ENCODE data around the gene AKAP1. TPM values are rescaled to one million over a fixed set of nuclear protein-coding genes. Genes with fewer than 3 reads are reported as not detected.

AKAP1 gene
- total RNA-seq, 2 experiments from 2014 or later, result 45.9 to 50.7 TPM

DNA sequence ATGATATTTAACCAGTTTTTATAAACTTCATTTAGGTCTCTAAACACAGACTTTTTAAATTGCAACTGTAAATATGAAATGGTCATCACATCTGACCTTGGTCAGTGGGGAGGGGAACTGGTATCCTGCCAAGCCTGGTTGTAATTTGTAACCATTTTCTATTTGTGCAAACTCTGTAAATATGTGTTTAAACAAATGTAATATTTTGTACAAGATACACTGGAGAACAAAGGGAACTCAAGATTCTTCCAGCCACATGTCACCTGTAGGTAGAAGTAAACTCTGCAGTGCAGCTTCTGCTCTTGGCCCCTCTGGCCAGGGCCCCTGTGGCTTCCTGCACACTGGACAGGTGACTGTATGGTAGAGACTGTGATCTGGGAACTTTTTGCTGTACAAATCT lies 35.8 kb downstream of the AKAP1 start:
- CTCF ChIA-PET, result interaction anchor here (1.5 kb wide), 1 partner anchor 122 kb away, joined by 3 read pairs; no protein-coding TSS in a partner anchor
- POLR2A ChIA-PET, result no interaction called here

DNA sequence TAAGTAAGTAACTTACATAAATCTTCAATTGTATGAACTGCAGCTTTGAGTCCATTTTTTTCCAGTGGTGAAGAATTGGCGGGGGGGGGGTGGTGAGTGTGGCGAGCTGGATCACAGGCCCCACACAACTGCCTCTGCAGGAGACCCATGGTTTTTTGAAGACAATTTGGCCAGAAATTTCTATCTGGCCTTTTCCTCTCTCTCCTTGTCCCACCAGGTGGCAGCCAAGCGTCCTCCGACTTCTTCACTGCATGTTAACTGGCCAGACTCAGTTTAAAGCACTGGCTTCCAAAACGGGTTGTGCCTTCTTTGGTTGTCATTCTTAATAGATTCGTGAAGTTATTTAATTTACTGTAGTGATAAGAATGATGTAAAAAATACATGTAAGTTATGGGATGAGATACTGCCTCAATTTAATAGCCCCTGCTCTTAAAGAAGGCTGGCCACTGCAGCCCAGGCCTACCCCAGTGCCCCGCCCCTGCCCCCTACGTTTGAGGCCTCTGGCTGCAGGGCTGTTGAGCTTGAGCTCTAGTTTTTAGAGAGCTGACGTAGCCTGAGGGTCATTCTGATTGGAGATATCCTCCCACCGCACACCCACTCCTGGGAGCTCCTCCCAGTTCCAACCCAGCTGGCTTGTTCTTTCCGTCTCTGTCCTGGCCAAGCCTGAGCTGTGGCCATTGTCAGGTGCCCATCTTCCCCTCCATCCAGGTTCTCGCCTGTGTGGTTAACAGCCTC lies 36.4 kb downstream of the AKAP1 start:
- POLR2A ChIA-PET, result no interaction called here
- CTCF ChIA-PET, result no interaction called here

DNA sequence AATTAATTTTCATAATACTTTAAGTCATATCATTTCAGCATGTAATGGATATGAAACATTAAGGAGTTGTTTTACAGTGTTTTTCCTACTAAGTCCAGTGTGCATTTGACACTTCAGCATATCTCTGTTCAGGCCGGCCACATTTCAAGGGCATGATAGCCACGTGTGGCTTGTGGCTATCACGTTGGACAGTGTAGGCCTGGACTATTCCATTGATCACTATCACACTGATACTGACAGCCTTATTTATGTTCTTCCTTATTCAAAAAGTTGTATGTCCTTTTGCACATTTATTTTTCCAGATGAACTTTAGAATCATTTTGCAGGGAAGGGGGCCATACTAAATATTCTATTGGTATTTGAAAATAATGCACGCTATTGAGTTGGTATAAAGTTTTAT lies 39.0 kb downstream of the AKAP1 start:
- CTCF ChIA-PET, result no interaction called here
- POLR2A ChIA-PET, result no interaction called here

DNA sequence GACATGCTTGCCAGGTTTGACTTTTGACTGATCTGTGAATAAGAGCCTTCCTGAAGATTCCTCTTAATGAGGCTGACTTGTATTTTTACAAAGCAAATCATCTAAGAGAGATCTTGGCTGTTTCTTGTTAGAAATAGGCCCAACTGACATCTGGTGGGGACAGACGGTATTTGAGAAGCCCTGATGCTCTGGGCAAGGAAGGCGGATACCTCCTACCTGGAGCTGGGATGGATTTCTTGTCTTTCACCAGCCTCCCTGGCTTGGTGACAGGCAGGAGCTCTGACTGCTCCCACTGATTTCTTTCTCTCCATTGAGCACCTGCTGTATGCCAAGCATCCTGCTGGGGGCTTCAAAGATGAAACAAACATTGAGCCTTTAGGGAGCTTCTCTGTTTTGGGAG lies 40.4 kb downstream of the AKAP1 start:
- ChIA-PET CTCF (no interaction called here), POLR2A (no interaction called here)

DNA sequence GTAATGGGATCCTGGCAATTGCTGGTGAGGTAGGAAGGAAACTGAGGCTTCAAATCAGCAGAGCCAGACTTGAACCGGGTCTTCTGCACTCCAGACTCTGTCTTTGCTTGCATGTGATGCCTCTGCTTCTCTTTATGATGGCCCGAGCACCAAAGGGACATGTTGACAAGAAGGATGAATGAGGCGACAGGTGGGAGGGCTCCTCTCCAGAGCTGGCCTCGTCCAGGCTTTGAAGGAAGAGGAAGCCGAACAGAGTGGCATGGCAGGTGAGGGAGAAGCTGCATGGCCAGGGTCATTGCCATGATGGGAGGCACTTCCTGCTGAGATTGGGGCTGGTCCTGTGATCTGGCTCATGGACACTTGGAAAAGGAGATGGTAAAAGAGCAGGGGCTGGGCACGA lies 40.8 kb downstream of the AKAP1 start:
- CTCF ChIA-PET, result no interaction called here
- POLR2A ChIA-PET, result no interaction called here

DNA sequence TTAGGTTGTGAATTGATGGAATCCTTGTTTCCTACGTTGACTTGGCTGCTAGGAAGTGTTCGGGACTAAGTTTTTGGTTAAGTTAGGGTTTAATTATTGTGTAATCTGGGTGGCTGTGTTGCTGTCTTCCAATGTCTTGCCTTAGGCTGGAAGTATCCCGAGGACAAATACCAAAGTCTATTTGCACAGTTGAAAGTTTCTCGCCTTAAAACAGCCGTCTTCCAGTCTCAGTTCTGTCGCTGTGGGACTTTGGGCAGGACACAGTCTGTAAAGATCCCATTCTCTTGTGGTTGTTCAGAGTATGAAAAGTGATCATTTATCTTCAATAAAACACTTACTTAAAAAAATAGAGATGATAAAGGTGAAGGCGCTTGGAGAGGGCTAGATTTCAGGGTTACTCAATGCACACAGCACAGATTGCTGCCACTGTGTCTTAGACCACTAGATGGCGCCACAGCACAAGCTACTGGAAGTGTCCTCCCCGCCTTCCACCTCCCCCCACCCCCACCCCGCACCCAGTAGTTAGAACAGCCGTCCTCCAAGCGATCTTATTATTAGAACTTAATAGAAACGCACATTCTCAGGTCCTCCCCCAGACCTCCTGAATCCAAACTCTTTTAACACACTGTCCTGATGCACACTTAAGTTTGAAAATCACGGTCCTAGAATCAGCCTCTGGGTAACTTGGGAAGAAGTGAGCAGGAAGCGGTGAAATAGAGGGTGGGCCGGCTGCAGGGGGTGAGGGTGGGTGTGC lies 45.8 kb downstream of the AKAP1 start:
- POLR2A ChIA-PET, result no interaction called here

DNA sequence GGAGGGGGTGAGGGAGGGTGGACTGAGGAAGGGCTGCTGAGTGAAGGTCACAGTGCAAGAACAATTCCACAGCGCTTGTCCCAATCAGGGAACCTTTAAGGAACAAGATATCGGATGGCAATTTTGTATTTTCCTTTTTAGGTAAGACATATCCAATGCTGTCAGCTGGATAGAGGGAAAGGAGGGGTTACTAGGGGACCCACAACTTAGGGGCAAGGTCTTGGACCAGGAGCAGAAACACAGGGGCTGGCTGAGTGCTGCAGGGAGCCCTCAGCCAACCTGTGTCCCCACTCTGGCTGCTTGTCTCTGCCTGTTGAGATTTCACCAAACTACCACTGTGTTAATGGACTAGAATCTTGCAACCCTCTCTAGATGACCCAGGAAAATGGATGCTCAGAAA lies 47.6 kb downstream of the AKAP1 start:
- CTCF ChIA-PET, result no interaction called here
- POLR2A ChIA-PET, result no interaction called here

More for the DNA sequence above, 45.8 kb downstream of the AKAP1 start:
- CTCF ChIA-PET, result interaction anchor here (0.7 to 1.2 kb wide), 4 partner anchors 12 to 720 kb away, joined by 3 to 4 read pairs (median 3); no protein-coding TSS in a partner anchor

DNA sequence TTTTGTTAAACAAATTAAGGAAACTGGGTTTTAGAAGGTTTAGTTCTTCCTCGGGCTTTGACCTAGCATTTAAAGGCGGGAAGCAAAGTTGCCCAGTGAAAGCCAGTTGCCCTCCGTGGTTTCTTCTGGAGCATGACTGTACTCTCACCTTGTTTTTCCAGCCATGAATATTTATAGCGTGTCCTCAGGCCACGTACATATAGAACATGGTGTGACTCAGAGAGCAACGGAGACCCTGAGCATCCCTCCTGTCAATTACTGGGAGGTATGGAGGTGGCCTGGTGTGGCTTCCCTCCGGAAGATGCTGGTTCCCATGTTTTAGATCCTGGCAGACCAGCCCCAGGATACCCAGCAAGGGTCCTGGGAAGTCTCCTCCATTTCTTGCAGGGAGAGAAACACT lies 48.4 kb downstream of the AKAP1 start:
- CTCF ChIA-PET, result interaction anchor here (0.6 kb wide), 1 partner anchor 76 kb away, joined by 6 read pairs; no protein-coding TSS in a partner anchor
- POLR2A ChIA-PET, result no interaction called here

DNA sequence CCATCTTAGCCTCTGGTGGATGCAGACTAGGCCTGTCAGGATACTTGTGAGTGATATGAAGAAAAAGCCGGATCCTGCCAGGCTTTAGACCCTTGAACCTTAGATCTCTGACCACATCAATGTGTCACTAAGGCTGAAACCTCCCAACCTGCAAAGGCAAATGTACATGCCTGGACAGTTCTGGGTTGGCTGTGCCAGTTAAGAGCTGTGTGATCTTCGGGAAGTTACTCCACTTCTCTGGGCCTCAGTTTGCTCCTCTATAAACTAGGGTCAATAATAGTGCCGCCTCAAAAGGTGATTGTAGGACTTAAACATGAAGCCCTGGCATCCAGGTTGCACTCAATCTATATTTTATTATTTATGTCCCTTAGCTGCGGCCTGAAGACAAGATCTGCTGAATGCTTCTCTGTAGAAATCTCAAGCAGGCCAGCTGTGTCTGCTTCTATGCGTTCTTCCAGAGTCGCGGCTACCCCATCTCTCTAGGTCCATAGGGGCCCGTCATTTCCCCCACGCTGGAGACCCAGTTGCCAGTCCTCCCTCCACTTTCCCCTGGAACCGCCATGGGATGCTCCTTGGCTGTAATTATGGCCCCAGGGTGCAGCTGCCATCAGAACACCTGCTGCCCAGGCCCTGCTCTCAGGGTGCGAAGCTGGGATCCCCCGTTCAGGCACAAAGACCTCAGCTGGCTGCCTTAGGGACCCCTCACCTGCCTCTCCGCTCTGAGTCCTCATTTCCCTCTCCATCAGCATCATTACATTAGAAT lies 50.2 kb downstream of the AKAP1 start:
- ChIA-PET CTCF (interaction anchor here (1.4 to 1.5 kb wide), 2 partner anchors 108 to 610 kb away, joined by 3 to 4 read pairs; partner anchors contain the start of gene CCDC182), POLR2A (no interaction called here)

DNA sequence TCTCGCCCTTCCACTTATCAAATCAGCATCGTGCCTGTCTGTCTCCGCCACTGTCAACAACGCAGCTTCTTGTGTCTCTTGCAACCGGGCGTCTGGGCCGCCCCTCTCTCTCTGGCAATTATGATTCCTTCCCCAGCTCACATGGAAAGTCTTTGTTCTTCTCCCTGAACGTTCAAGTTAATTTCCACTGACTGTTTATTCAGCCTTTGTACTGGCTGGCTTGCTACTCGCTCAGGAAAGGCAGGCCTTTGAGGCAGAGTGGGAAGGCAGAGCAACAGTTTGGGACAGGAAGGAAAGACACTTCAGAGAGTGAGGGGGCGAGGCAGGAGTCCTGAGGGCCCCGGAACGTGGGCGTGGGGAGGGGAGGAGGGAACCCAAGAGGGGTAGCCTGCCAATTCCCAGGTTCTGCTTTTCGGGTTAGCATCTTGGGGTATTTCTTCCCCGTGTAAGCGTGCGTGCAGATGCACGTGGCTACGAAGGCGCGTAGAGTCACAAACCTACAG lies 50.8 kb downstream of the AKAP1 start:
- POLR2A ChIA-PET, result no interaction called here

DNA sequence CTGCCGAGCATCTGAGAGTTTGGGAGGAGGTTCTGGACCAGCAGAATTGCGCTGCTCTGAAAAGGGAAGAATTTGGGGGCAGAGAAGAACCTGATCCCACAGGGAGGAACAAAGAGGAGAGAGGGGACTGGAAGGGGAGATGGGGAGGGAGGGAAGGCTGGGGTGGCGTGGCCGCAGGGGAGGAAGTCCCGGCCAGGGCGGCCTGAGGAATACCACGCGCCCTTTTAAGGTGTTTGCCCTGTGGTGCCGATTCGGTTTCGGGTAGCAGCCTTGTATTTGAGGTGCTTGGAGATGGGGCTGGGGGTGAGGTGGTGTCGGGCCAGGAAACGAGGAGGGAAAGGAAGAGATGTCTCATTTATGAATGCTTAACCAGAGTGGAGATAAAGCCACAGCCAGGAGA lies 51.3 kb downstream of the AKAP1 start:
- POLR2A ChIA-PET, result no interaction called here
- CTCF ChIA-PET, result no interaction called here

More for the DNA sequence above, 50.8 kb downstream of the AKAP1 start:
- CTCF ChIA-PET, result interaction anchor here (1.4 kb wide), 1 partner anchor 610 kb away, joined by 4 read pairs; the partner anchor contains the start of gene CCDC182

DNA sequence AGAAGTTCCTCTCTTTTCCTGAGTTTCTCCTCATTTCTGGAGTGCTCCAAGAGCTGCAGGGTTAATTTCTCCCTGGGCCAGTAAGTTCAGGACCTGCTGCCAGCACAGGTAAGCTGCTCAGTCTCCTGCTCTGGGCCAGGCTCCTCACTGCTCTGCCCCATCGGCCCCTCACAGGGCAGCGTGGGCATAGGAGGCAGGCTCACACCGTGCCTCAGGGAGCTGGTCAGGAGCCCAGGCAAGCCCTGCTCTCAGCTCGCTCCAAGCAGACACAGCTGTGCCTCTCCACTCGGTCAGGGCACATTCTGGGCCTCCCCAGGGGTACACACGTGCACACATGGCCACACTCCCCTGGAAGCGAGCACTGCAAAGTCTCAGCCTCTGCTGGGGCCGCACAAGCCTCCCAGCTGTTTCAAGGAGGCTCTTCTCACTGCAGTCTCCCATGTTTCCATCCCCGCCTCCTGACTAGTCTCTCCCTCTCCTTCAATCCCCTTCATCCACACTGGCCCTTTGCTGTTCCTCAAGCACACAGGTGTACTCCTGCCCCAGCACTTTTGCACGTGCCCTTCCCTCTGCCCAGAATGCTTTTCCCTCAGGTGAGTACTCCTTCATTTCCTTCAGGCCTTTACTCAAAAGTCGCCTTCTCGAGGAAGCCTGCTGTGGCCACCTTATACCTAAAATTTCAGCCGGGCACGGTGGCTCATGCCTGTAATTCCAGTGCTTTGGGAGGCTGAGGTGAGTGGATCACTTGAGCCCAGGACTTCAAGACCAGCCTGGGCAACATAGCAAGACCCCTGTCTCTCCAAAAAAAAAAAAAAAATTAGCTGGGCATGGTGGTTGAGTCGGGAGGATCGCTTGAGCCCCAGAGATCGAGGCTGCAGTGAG lies 53.2 kb downstream of the AKAP1 start:
- ChIA-PET POLR2A (no interaction called here), CTCF (interaction anchor here (0.7 kb wide), 1 partner anchor 695 kb away, joined by 3 read pairs; no protein-coding TSS in a partner anchor)

DNA sequence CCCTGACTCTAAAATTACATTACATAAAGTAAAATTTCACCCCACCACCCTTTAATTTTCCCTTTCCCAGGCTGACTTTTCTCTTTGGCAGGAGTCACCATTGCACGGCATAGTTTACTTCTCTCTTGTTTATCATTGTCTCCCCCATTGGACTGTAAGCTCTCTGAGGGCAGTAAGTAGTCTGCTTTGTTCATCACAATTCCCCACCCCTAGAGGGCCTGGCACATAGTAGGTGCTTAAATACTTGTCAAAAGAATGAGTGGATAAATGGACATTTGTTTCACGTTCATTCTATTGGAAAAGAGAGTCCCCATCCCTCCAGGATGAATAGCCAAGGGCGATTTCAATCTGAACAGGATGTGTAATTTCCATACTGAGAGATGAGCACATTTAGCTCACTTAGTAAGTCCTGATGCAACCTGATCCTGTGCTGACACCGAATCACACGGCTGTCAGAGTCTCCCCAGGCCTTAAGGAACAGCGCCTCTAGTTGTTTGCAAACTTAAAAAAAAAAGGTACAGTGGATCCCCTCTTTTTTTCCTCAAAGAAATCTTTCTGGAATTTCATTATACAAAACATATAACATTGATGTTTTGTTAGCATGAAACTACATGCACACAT lies 54.0 kb downstream of the AKAP1 start:
- CTCF ChIA-PET, result no interaction called here
- POLR2A ChIA-PET, result no interaction called here

DNA sequence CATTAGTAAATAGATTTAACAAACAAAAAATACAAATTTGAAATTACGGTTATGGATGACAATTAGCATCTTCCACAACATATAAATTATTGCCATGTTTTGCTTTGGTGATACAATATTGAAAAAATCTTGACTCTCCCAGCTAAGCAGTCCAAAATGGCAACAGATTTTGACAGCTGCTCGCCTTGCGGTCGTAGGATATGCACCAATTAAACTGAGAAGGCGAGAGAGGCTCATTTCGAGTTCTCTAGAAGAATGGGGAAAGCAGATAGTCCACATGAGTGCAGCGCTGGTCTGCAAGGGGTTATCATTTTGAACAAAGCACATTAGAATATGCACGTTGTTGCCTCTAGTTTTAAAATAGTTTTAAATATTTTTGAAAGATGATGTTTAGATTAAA lies 55.3 kb downstream of the AKAP1 start:
- CTCF ChIA-PET, result no interaction called here
- POLR2A ChIA-PET, result no interaction called here

DNA sequence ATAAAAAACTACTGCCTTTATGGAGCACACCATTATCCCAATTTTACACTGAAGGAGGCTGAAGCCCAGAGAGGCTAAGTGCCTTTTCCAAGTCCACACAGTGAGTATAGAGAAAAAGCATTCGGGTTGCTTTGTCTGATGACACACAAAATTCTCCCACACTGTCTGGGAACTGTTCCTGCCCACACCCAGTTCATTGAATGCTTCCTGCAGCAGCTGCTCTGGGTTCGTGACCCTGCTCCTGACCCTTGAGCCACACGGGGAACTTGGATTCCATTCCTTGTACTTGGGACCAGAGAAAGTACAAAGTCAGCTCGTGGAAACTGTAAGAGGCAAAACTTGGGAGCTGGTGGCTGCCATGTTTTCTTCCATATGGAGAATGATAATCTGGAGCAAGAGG lies 57.9 kb downstream of the AKAP1 start:
- CTCF ChIA-PET, result interaction anchor here (1.1 kb wide), 1 partner anchor 13 kb away, joined by 3 read pairs; no protein-coding TSS in a partner anchor
- POLR2A ChIA-PET, result no interaction called here

DNA sequence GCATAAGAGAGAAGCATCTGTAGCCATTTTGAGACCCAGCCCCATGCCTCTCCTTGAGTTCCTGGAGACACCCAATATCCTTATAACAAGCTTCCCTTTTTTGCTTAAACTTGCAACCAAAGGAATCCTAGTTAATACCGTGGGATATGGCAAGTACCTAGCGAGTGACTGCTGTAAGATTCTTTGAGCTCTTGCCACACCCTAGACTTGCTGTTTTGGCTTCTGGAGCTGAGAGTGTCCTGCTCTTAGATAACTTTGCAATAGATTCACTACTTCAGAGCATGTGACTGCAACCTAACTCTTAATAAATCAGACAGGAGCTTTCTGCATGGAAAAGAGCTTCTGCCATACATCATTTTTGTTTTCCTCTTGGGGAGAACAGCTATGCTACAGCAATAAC lies 58.3 kb downstream of the AKAP1 start:
- POLR2A ChIA-PET, result no interaction called here
- CTCF ChIA-PET, result interaction anchor here (1.1 kb wide), 1 partner anchor 13 kb away, joined by 3 read pairs; no protein-coding TSS in a partner anchor

DNA sequence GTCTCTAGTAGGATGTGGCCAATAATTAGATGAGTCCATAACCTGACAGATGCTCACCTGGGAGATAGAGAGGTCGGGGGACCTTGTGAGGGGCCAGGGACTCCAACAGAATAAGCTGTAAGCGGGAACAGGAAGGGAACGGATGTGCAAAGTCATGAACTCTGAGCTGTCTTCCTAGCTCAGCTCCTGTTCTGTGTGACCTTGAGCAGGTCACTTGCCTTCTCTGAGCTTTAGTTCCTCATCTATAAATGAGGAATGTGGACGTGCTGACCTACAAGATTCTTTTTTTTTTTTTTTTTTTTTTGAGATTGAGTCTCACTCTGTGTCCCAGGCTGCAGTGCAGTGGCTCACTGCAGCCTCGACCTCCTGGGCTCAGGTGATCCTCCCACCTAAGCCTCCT lies 58.9 kb downstream of the AKAP1 start:
- CTCF ChIA-PET, result interaction anchor here (0.6 to 1.1 kb wide), 2 partner anchors 14 to 686 kb away, joined by 3 read pairs; no protein-coding TSS in a partner anchor
- POLR2A ChIA-PET, result no interaction called here

DNA sequence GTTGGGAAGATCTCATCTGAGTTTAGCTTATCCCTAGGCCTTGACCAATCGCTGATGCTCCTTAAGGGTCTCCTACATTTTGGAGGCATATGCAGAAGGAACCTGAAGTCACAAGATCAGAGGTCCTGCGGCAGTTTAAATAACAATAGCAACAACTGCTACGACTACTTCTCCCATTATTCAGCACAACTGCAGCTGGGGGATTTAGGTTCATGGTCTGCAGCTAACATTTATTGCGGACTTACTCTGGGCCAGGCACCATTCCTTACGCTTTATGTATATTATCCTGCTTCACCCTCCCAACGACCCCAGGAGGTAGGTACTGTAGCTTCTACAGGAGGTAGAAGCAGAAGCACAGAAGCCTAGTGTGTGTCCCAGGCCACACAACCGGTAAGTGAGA lies 59.5 kb downstream of the AKAP1 start:
- ChIA-PET CTCF (no interaction called here), POLR2A (no interaction called here)
